Activated T-helper 1 cell treated with anti-CD3 and anti-CD28 coated beads, Interleukin-12 subunit alpha, Interleukin-12 subunit beta, Interleukin-2, Interleukin-4 antibody, amounts not matched to agents 30 ng/mL and 10 ng/mL and 1 ng/mL, durations not matched to agents 14 hours and 24 hours and 36 hours (primary cell): ENCODE results near the gene LDB2. TPM values are rescaled to one million over a fixed set of nuclear protein-coding genes. Genes with fewer than 3 reads are reported as not detected.

Experiments used
- DNase-seq: peaks from one replicate; pipeline ENCODE4 v3.0.0; 2021; ENCODE audit warnings: low spot score
- H3K27ac Mint-ChIP-seq: one replicate; pipeline ENCODE4 v1.8.0; 2021; ENCODE audit warnings: mild to moderate bottlenecking, mixed read lengths
- H3K27me3 Mint-ChIP-seq: one replicate; pipeline ENCODE4 v1.8.0; 2022; ENCODE audit warnings: mild to moderate bottlenecking, moderate library complexity, mixed read lengths; ENCODE audit not compliant: insufficient read depth
- H3K36me3 Mint-ChIP-seq: one replicate; pipeline ENCODE4 v1.8.0; 2021; ENCODE audit warnings: low read depth, mixed read lengths
- H3K4me1 Mint-ChIP-seq: one replicate; pipeline ENCODE4 v1.8.0; 2021; ENCODE audit warnings: low read depth, mixed read lengths
- H3K4me3 Mint-ChIP-seq: one replicate; pipeline ENCODE4 v1.8.0; 2021; ENCODE audit warnings: mild to moderate bottlenecking, moderate library complexity, mixed read lengths
- H3K9me3 Mint-ChIP-seq: one replicate; pipeline ENCODE4 v1.8.0; 2021; ENCODE audit warnings: mixed read lengths
- intact Hi-C: fragments of 100-400 bp; cut with micrococcal nuclease; formaldehyde crosslinking; loops from one replicate; pipeline ENCODE4 v1.15.1; 2024
- total RNA-seq: library from RNA; stranded (reverse); gene quantifications from 2 replicates; pipeline ENCODE4 v1.2.3, GENCODE V29; 2022

The LDB2 gene
- total RNA-seq, 1 donor from 2014 or later = not detected

GRCh38 chr4:16869594-16870245, 28.7 kb downstream of the LDB2 start:
- intact Hi-C loops = no loop called here

DNA sequence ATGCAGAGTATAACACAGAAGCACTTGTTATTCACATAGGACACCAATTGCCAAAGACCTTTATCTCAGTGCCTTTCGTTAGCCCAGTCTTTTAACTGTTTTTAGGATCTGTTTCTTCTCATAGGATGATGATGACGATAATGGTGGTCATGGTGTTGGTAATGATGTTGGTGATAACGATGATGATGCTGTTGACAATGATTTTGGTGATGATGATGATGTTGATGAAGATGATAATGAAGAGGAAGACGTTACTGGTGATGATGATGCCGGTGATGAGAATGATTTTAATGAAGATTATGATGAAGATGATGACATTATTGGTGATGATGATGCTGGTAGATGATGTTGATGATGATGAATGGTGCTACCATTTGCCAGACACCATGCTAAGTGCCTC, 29.8 kb downstream of the LDB2 start:
- no peak for DNase-seq
- H3K4me3 Mint-ChIP-seq = no peak overlapping the region
- intact Hi-C loops = no loop called here
- H3K4me1 Mint-ChIP-seq = no peaks in the 10 kb centered on the region
- H3K9me3 Mint-ChIP-seq = no peaks in the 10 kb centered on the region
- no peaks in the 10 kb centered on the region for H3K36me3 Mint-ChIP-seq
- H3K27me3 Mint-ChIP-seq = peaks cover 1% of the 10 kb centered on the region
- H3K27ac Mint-ChIP-seq = no peak overlapping the region

More at GRCh38 chr4:16869594-16870245, 28.7 kb downstream of the LDB2 start:
- Mint-ChIP-seq H3K27me3 (peaks cover 1% of the 10 kb centered on the region), H3K4me1 (no peaks in the 10 kb centered on the region), H3K4me3 (no peak overlapping the region), H3K36me3 (no peaks in the 10 kb centered on the region), H3K9me3 (no peaks in the 10 kb centered on the region), H3K27ac (no peak overlapping the region)
- no peak for DNase-seq

GRCh38 chr4:16867827-16868226, 30.6 kb downstream of the LDB2 start:
- Mint-ChIP-seq H3K9me3 (no peaks in the 10 kb centered on the region), H3K36me3 (no peaks in the 10 kb centered on the region), H3K27ac (no peak overlapping the region), H3K4me3 (no peak overlapping the region), H3K4me1 (no peaks in the 10 kb centered on the region), H3K27me3 (no peaks in the 10 kb centered on the region)
- no peak for DNase-seq
- intact Hi-C loops = no loop called here

DNA sequence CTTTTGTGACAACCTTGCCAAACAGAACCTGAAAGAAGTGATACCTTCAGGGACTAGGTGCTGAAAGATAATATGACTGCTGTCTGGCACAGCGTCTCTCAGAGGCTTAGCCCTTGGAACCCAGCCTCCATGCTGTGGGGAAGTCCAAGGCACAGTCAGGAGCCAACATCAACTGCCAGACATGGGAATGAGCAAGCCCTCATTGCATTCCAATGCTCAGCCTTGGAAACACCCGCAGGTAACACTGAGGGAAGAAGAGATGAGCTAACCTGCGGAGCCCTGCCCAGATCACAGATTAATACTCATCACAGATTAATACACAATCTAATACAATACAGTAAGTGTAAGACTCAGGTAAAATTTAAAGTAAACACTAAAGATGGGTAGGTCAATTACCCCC, 31.5 kb downstream of the LDB2 start:
- Mint-ChIP-seq H3K9me3 (no peaks in the 10 kb centered on the region), H3K4me3 (no peak overlapping the region), H3K27me3 (no peaks in the 10 kb centered on the region), H3K27ac (no peak overlapping the region), H3K36me3 (no peaks in the 10 kb centered on the region), H3K4me1 (no peaks in the 10 kb centered on the region)
- intact Hi-C loops = no loop called here
- DNase-seq = no peak

- intact Hi-C loops = no loop called here
- no peaks in the 10 kb centered on the region for H3K9me3 Mint-ChIP-seq
- no peaks in the 10 kb centered on the region for H3K27me3 Mint-ChIP-seq
- no peak overlapping the region for H3K4me3 Mint-ChIP-seq
- no peaks in the 10 kb centered on the region for H3K36me3 Mint-ChIP-seq
- DNase-seq = no peak
- H3K4me1 Mint-ChIP-seq = no peaks in the 10 kb centered on the region
- no peak overlapping the region for H3K27ac Mint-ChIP-seq
These were observed 32.6 kb downstream of the LDB2 start for GRCh38 chr4:16865897-16866283.

DNA sequence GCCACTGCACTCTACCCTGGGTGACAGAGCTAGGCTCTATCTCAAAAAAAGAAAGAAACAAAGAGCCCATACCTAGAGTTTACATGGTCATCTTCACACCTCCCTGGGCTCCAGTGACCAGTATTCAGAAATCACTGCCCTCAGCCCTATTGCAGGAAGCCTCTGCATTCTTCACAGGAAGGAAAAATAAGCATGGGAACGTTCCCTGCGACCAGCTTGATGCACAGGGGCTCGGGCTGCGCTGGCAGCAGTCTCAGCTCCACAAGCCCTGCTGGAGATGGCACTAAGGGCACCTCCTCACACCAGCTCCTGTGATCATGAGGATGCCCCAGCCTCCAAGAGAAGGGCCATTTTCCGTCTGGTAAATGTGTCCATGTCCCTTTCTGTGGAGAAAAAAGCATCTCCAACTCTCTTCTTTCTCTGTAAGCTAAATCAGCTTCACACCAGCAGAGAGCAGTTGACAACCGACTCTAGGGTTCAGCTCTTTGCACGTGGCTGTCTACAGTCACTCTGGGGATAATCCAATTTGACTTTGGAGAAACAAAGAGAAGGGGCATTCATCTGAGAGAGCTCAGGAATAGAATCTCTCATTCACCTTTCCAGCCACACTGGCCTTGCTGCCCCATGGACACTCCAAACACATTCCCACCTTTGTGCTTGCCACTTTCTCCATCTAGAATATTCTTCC, 33.1 kb downstream of the LDB2 start:
- DNase-seq = no peak
- H3K4me1 Mint-ChIP-seq = no peaks in the 10 kb centered on the region
- intact Hi-C loops = no loop called here
- no peak overlapping the region for H3K27ac Mint-ChIP-seq
- H3K36me3 Mint-ChIP-seq = no peaks in the 10 kb centered on the region
- no peaks in the 10 kb centered on the region for H3K9me3 Mint-ChIP-seq
- no peak overlapping the region for H3K4me3 Mint-ChIP-seq
- H3K27me3 Mint-ChIP-seq = no peaks in the 10 kb centered on the region

DNA sequence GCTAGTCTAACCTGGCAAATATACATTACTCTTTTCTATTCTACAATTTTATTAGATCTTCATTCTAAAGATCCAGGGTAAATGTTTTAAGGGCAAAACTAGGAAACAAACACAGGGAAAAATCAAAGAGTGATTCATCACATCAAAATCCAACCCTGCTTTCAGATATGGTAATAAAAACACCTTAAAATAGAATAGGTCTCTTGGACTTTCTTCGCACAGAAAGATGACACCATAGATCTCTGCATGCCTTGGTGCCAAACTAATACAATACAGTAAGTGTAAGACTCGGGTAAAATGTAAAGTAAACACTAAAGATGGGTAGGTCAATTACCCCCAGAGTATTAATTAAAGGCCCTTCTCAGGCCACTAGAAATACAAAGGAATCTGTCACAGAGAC, 34.2 kb downstream of the LDB2 start:
- no peaks in the 10 kb centered on the region for H3K36me3 Mint-ChIP-seq
- H3K4me3 Mint-ChIP-seq = no peak overlapping the region
- no peaks in the 10 kb centered on the region for H3K4me1 Mint-ChIP-seq
- intact Hi-C loops = no loop called here
- no peak for DNase-seq
- H3K27me3 Mint-ChIP-seq = no peaks in the 10 kb centered on the region
- H3K9me3 Mint-ChIP-seq = no peaks in the 10 kb centered on the region
- no peak overlapping the region for H3K27ac Mint-ChIP-seq

- Mint-ChIP-seq H3K36me3 (no peaks in the 10 kb centered on the region), H3K9me3 (no peaks in the 10 kb centered on the region), H3K4me3 (no peak overlapping the region), H3K27me3 (no peaks in the 10 kb centered on the region), H3K4me1 (no peaks in the 10 kb centered on the region), H3K27ac (no peak overlapping the region)
- intact Hi-C loops = no loop called here
- no peak for DNase-seq
These were observed 35.7 kb downstream of the LDB2 start for GRCh38 chr4:16862697-16863096.

GRCh38 chr4:16860516-16860915, 37.9 kb downstream of the LDB2 start:
- intact Hi-C loops = no loop called here
- Mint-ChIP-seq H3K36me3 (no peaks in the 10 kb centered on the region), H3K27me3 (no peaks in the 10 kb centered on the region), H3K9me3 (no peaks in the 10 kb centered on the region), H3K4me1 (no peaks in the 10 kb centered on the region), H3K27ac (no peak overlapping the region), H3K4me3 (no peak overlapping the region)
- DNase-seq = no peak

GRCh38 chr4:16859031-16859430, 39.4 kb downstream of the LDB2 start:
- no peaks in the 10 kb centered on the region for H3K9me3 Mint-ChIP-seq
- H3K36me3 Mint-ChIP-seq = no peaks in the 10 kb centered on the region
- DNase-seq = no peak
- no peak overlapping the region for H3K4me3 Mint-ChIP-seq
- no peak overlapping the region for H3K27ac Mint-ChIP-seq
- no peaks in the 10 kb centered on the region for H3K27me3 Mint-ChIP-seq
- no peaks in the 10 kb centered on the region for H3K4me1 Mint-ChIP-seq
- intact Hi-C loops = no loop called here

DNA sequence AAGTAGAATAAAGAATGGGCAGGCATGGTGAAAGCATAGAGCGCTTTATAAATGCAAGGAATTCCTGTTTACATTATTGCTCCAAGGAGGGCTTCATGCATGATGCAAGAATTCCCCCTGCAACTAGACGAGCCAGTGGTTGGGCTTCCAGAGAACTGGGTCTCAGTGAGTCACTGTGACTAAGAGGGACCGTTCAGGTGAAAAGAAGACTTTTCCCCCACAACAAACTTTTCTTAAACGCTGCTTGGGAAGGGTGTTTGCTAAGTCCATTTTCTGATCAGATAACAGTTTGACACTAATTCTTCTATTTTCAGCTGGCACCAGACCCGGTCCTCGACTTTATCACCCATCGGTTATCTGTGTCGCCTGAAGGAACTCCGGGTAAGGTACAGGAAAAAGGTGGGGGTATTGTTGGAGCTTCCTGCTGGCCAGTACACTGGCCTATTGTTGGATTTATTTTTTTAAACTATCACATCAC, 40.1 kb downstream of the LDB2 start:
- no peak overlapping the region for H3K27ac Mint-ChIP-seq
- intact Hi-C loops = no loop called here
- H3K9me3 Mint-ChIP-seq = no peaks in the 10 kb centered on the region
- H3K4me1 Mint-ChIP-seq = no peaks in the 10 kb centered on the region
- H3K36me3 Mint-ChIP-seq = no peaks in the 10 kb centered on the region
- no peaks in the 10 kb centered on the region for H3K27me3 Mint-ChIP-seq
- no peak overlapping the region for H3K4me3 Mint-ChIP-seq
- no peak for DNase-seq

DNA sequence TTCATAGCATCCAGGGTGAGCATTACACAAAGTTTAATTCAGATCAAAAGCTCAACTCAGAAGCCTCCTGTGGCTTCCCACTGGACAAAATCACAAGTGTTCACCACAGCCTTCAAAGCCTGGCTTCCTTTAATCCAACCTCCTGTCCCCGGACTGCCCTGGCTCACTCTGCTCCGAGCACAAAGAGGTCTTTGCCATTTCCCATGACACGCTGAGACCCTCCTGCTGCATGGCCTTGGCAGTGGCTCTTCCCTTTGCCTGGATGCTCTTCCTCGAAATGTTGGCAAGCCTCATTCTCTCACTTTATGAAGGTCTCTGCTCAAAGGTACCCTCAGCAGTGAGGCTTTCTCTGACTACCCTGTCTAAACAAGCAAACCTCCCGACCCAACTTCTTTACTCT, 41.0 kb downstream of the LDB2 start:
- no peak overlapping the region for H3K4me3 Mint-ChIP-seq
- no peak overlapping the region for H3K27ac Mint-ChIP-seq
- DNase-seq = no peak
- no peaks in the 10 kb centered on the region for H3K9me3 Mint-ChIP-seq
- H3K4me1 Mint-ChIP-seq = no peaks in the 10 kb centered on the region
- H3K27me3 Mint-ChIP-seq = no peaks in the 10 kb centered on the region
- intact Hi-C loops = no loop called here
- no peaks in the 10 kb centered on the region for H3K36me3 Mint-ChIP-seq

DNA sequence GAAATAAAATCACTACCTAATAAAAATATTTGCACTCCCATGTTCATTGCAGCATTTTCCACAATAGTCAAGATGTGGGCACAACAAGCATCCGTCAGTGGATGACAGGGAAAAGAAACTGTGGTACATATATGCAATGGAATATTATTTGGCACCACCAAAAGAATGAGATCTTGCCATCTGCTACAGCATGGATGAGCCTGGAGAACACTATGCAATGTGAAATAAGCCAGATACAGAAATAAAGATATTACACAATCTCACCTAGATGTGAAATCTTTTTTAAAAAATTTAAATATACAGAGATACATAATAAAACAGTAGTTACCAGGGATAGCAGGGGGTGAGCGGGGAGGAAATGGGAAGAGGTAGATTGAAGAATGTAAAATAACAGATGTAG, 44.8 kb downstream of the LDB2 start:
- Mint-ChIP-seq H3K9me3 (no peaks in the 10 kb centered on the region), H3K4me1 (no peaks in the 10 kb centered on the region), H3K4me3 (no peak overlapping the region), H3K27ac (no peak overlapping the region), H3K36me3 (no peaks in the 10 kb centered on the region), H3K27me3 (no peaks in the 10 kb centered on the region)
- DNase-seq = no peak
- intact Hi-C loops = no loop called here
